GM23338 (cell line): ENCODE data around the gene CACNA2D2. TPM values are rescaled to one million over a fixed set of nuclear protein-coding genes. Genes with fewer than 3 reads are reported as not detected.

Experiments used
- ATAC-seq: fragments of 200-7000 bp; cut with Tn5 transposase; 3 replicates; pipeline ENCODE4 v1.9.1; 2020
- DNase-seq: peaks from one replicate; pipeline ENCODE4 v3.0.0-alpha.2; 2015; ENCODE audit warnings: low spot score
- H2AFZ ChIP-seq: fragments of 200-600 bp; sonication (generic); 2 replicates; pipeline ENCODE4 v1.8.0; 2016; ENCODE audit warnings: antibody characterized with exemption, mild to moderate bottlenecking, moderate library complexity
- H3F3A ChIP-seq: fragments of 200-600 bp; sonication (generic); replicated peaks from 2 replicates; pipeline ENCODE4 v1.8.0; 2017; ENCODE audit warnings: antibody characterized with exemption, mixed run types, low read depth
- H3K27ac ChIP-seq: fragments of 200-600 bp; sonication (generic); 2 replicates; pipeline ENCODE4 v1.6.1; 2016; ENCODE audit warnings: low read depth
- H3K27me3 ChIP-seq: fragments of 200-600 bp; sonication (generic); 2 replicates; pipeline ENCODE4 v1.8.0; 2016; ENCODE audit warnings: mild to moderate bottlenecking, mixed run types, moderate library complexity; ENCODE audit not compliant: insufficient read depth
- H3K36me3 ChIP-seq: fragments of 200-600 bp; sonication (generic); 2 replicates; pipeline ENCODE4 v1.8.0; 2016; ENCODE audit warnings: mild to moderate bottlenecking; ENCODE audit not compliant: insufficient read depth
- H3K4me1 ChIP-seq: fragments of 200-600 bp; sonication (generic); 2 replicates; pipeline ENCODE4 v1.8.0; 2016; ENCODE audit warnings: mild to moderate bottlenecking, moderate library complexity; ENCODE audit not compliant: insufficient read depth
- H3K4me2 ChIP-seq: fragments of 200-600 bp; sonication (generic); 2 replicates; pipeline ENCODE4 v1.7.1; 2017; ENCODE audit warnings: mixed run types
- H3K4me3 ChIP-seq: fragments of 200-600 bp; sonication (generic); 2 replicates; pipeline ENCODE4 v1.6.1; 2016; ENCODE audit warnings: mixed run types
- H3K79me2 ChIP-seq: fragments of 200-600 bp; sonication (generic); replicated peaks from 2 replicates; pipeline ENCODE4 v1.8.0; 2017; ENCODE audit warnings: mild to moderate bottlenecking; ENCODE audit not compliant: insufficient read depth
- H3K9me2 ChIP-seq: fragments of 200-600 bp; sonication (generic); 2 replicates; pipeline ENCODE4 v1.8.0; 2017; ENCODE audit not compliant: insufficient read depth
- H4K20me1 ChIP-seq: fragments of 200-600 bp; sonication (generic); replicated peaks from 2 replicates; pipeline ENCODE4 v1.8.0; 2017; ENCODE audit warnings: mild to moderate bottlenecking; ENCODE audit not compliant: insufficient read depth
- H3K27ac Mint-ChIP-seq: 2 replicates; pipeline ENCODE4 v1.8.0; 2020; ENCODE audit warnings: inconsistent platforms, mild to moderate bottlenecking, moderate library complexity, mixed read lengths
- H3K27me3 Mint-ChIP-seq: 3 replicates; pipeline ENCODE4 v1.8.0; 2022; ENCODE audit warnings: low read depth, mild to moderate bottlenecking, moderate library complexity, mixed read lengths, inconsistent platforms; ENCODE audit not compliant: insufficient read depth, poor library complexity
- H3K36me3 Mint-ChIP-seq: 3 replicates; pipeline ENCODE4 v1.8.0; 2021; ENCODE audit warnings: low read depth, mild to moderate bottlenecking, inconsistent platforms, moderate library complexity, mixed read lengths
- H3K4me1 Mint-ChIP-seq: 3 replicates; pipeline ENCODE4 v1.8.0; 2020; ENCODE audit warnings: mild to moderate bottlenecking, inconsistent platforms, mixed read lengths
- H3K4me3 Mint-ChIP-seq: 3 replicates; pipeline ENCODE4 v1.8.0; 2021; ENCODE audit warnings: moderate library complexity, mild to moderate bottlenecking, inconsistent platforms, mixed read lengths
- H3K9me3 Mint-ChIP-seq: 3 replicates; pipeline ENCODE4 v1.8.0; 2020; ENCODE audit warnings: moderate library complexity, mild to moderate bottlenecking, inconsistent platforms, mixed read lengths
- CREB1 ChIP-seq: fragments of 250-450 bp; sonication (Bioruptor Pico); IDR thresholded peaks from 2 replicates; pipeline ENCODE4 v1.5.0; 2020; ENCODE audit warnings: low read depth, mild to moderate bottlenecking, moderate library complexity
- EZH2 ChIP-seq: fragments of 200-600 bp; sonication (generic); IDR thresholded peaks from one replicate; pipeline ENCODE4 v1.8.0; 2017; ENCODE audit warnings: antibody characterized with exemption, mild to moderate bottlenecking, low read depth; ENCODE audit not compliant: unreplicated experiment
- POLR2AphosphoS5 ChIP-seq: IDR thresholded peaks from 2 replicates; pipeline ENCODE4 v1.6.1; 2016; ENCODE audit warnings: antibody characterized with exemption, low read depth
- REST ChIP-seq: IDR thresholded peaks from one replicate; pipeline ENCODE4 v1.6.1; 2018; ENCODE audit warnings: antibody characterized with exemption; ENCODE audit not compliant: unreplicated experiment
- ZNF462 ChIP-seq: fragments of 250-450 bp; sonication (Bioruptor Pico); IDR thresholded peaks from 2 replicates; pipeline ENCODE4 v1.5.0; 2020; ENCODE audit warnings: mild to moderate bottlenecking, moderate library complexity
- polyA plus RNA-seq: library from polyadenylated mRNA; unstranded; fragments of >200 nt; fragmentation: Nextera tagmentation; extraction: Ambion mirVana; gene quantifications from 2 replicates; pipeline ENCODE4 v1.2.1, GENCODE V29; 2016
- total RNA-seq: library from RNA; depleted of rRNA; stranded (reverse); fragments of >200 nt; shearing (Covaris generic); gene quantifications from 2 replicates; pipeline ENCODE4 v1.2.3, GENCODE V29; 2014
- TF ChIP-seq, protein P1 (sequence below), 2 experiments: fragments of 200-600 bp in 1 of 2; sonication (generic) in 1 of 2; conservative IDR thresholded peaks; 2 replicates each; pipeline versions ENCODE4 v1.5.1 to v1.6.1; 2016 to 2017; ENCODE audit warnings: antibody characterized with exemption in 2 of 2, low read depth in 2 of 2, mild to moderate bottlenecking in 2 of 2, moderate library complexity in 1 of 2

Gene CACNA2D2
- total and polyA plus RNA-seq, 2 experiments from 2014 or later = 4.7 to 11.4 TPM

GRCh38 chr3:50417637-50418033, 85.8 kb downstream of the CACNA2D2 start (continued):
- TF ChIP-seq ZNF462 (CRISPR knock-in tag) = no peak

GRCh38 chr3:50416736-50417636, 86.4 kb downstream of the CACNA2D2 start:
- Histone ChIP-seq H3K9me2 (no peaks in the 10 kb centered on the region), H3K4me2 (no peak overlapping the region), H3K4me1 (no peaks in the 10 kb centered on the region), H3K4me3 (no peak overlapping the region), H3F3A (no peaks in the 10 kb centered on the region), H2AFZ (no peak overlapping the region), H3K79me2 (no peaks in the 10 kb centered on the region), H3K27ac (no peak overlapping the region), H3K36me3 (no peaks in the 10 kb centered on the region), H4K20me1 (no peaks in the 10 kb centered on the region; the same call in 1 of the 2 replicates), H3K27me3 (no peaks in the 10 kb centered on the region)
- DNase-seq = no peak
- Mint-ChIP-seq H3K27me3 (peaks cover 15% of the 10 kb centered on the region), H3K9me3 (no peaks in the 10 kb centered on the region; the same call in 2 of the 3 replicates), H3K27ac (no peak overlapping the region), H3K4me3 (no peak overlapping the region), H3K36me3 (no peaks in the 10 kb centered on the region; the same call in 2 of the 3 replicates), H3K4me1 (peaks cover 19% of the 10 kb centered on the region)
- ATAC-seq = no peak
- no peak for TF ChIP-seq POLR2AphosphoS5

DNA sequence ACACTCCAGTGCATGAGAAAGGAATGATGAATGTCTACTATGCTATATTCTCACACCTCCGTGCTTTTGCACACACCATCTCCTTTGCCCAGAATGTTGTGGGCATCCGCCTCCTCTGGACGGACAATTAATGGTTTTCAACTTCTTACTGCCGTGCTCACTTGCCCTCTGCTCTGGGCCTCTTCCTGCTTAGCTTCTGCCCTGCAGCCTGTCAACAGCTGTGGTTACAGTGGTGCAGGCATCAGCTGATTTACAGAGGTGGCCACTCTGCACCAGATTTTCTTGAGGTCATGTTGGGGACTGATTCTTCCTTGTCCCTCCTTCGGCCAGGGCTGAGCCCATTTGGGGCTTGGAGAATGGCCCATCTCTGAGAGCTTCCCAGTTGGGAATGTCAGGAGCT, 87.6 kb downstream of the CACNA2D2 start:
- ATAC-seq = no peak
- no peak overlapping the region; the same call in 1 of the 2 replicates for H3K27ac Mint-ChIP-seq
- no peak for DNase-seq
- Histone ChIP-seq H2AFZ (no peak overlapping the region), H3F3A (no peaks in the 10 kb centered on the region), H3K4me3 (no peak overlapping the region), H3K27me3 (no peaks in the 10 kb centered on the region), H3K36me3 (no peaks in the 10 kb centered on the region), H3K9me2 (no peaks in the 10 kb centered on the region), H3K27ac (no peak overlapping the region), H3K4me1 (no peaks in the 10 kb centered on the region), H3K79me2 (no peaks in the 10 kb centered on the region), H3K4me2 (no peak overlapping the region), H4K20me1 (no peaks in the 10 kb centered on the region; the same call in 1 of the 2 replicates)
- no peak overlapping the region for H3K4me3 Mint-ChIP-seq
- H3K36me3 Mint-ChIP-seq = no peaks in the 10 kb centered on the region; the same call in 2 of the 3 replicates
- peaks cover 21% of the 10 kb centered on the region for H3K4me1 Mint-ChIP-seq
- H3K27me3 Mint-ChIP-seq = peaks cover 14% of the 10 kb centered on the region
- H3K9me3 Mint-ChIP-seq = no peaks in the 10 kb centered on the region; the same call in 2 of the 3 replicates
- TF ChIP-seq REST (no peak), CREB1 (no peak), EZH2 (no peak), POLR2AphosphoS5 (no peak)
- TF ChIP-seq, protein P1, sequence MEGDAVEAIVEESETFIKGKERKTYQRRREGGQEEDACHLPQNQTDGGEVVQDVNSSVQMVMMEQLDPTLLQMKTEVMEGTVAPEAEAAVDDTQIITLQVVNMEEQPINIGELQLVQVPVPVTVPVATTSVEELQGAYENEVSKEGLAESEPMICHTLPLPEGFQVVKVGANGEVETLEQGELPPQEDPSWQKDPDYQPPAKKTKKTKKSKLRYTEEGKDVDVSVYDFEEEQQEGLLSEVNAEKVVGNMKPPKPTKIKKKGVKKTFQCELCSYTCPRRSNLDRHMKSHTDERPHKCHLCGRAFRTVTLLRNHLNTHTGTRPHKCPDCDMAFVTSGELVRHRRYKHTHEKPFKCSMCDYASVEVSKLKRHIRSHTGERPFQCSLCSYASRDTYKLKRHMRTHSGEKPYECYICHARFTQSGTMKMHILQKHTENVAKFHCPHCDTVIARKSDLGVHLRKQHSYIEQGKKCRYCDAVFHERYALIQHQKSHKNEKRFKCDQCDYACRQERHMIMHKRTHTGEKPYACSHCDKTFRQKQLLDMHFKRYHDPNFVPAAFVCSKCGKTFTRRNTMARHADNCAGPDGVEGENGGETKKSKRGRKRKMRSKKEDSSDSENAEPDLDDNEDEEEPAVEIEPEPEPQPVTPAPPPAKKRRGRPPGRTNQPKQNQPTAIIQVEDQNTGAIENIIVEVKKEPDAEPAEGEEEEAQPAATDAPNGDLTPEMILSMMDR (conservative IDR thresholded peaks at IDR 0.05; ENCODE audit: low read depth in 2 of 2) = no peak
